ENCODE data around the gene CLDN18.

- TF ChIP-seq CTCF (IDR thresholded peaks at IDR 0.05) (no peak), POLR2A (IDR thresholded peaks at IDR 0.05) (no peak), POLR2AphosphoS5 (IDR thresholded peaks at IDR 0.05) (no peak)
Observed at GRCh38 chr3:138025553-138025952, 15.6 kb downstream of the CLDN18 start.

Data from prostate gland (tissue), 2 donors.